ENCODE results near the gene XKRX. TPM values are rescaled to one million over a fixed set of nuclear protein-coding genes. Genes with fewer than 3 reads are reported as not detected.

XKRX gene
- 0.63 TPM for total RNA-seq
- not detected for polyA plus RNA-seq (ENCODE audit: insufficient read depth, low read depth, low replicate concordance)
- long read RNA-seq, donor 1, partial matches to known transcripts: 0 of 1 reads
- long read RNA-seq, donor 1, other reads (novel, unspliced or antisense): 0 of 1 reads
- long read RNA-seq, donor 2: 0 reads
- long read RNA-seq, donor 3: 0 reads
- long read RNA-seq, donor 4: 0 reads
- long read RNA-seq, donor 5: 0 reads
- long read RNA-seq, donor 6: 0 reads
- long read RNA-seq, donor 7: 0 reads
- long read RNA-seq, donor 8: 0 reads
- long read RNA-seq, donor 9: 0 reads
- long read RNA-seq, donor 10: 0 reads

- Histone ChIP-seq H3K27me3 (ENCODE audit: control insufficient read depth, insufficient read depth, low read length) (no peaks in the 10 kb centered on the region), H3K9ac (ENCODE audit: low read length in 3 of 3) (no peak within 1 kb of the TSS), H3K36me3 (ENCODE audit: control insufficient read depth in 2 of 3, insufficient read depth in 3 of 3, low read length in 3 of 3) (no peaks in the 10 kb centered on the region), H3K27ac (ENCODE audit: low read depth in 2 of 2, low read length in 2 of 2) (no peak within 1 kb of the TSS), H3K4me1 (ENCODE audit: control insufficient read depth in 2 of 3, insufficient read depth in 2 of 3, low read depth in 1 of 3, low read length in 3 of 3) (no peaks in the 10 kb centered on the region), H3K9me3 (ENCODE audit: control insufficient read depth in 2 of 3, insufficient read depth in 1 of 3, low read length in 3 of 3) (no peaks in the 10 kb centered on the region), H3K4me3 (ENCODE audit: low read length in 3 of 3) (peak within 1 kb of the TSS in 1 of 3 donors; percentile 39)
- DNase-seq: peak; percentile 52 to 70 (median 69)
- intact Hi-C loops (cut with DNase I): no loop called here
- TF ChIP-seq CTCF (IDR thresholded peaks at IDR 0.05; ENCODE audit: borderline replicate concordance, extremely low read depth, insufficient read depth): no peak
- FAIRE-seq: no peak
Observed at GRCh38 chrX:100928660-100929613, at the start of gene XKRX. XKRX (minus strand) TSS chrX:100928917; CDS start chrX:100928304, 613 bp downstream.

GRCh38 chrX:100976211-100976610, 47.5 kb upstream of the XKRX start:
- FAIRE-seq (no peak), DNase-seq (no peak)
- Histone ChIP-seq H3K9ac (ENCODE audit: low read length in 3 of 3) (no peak overlapping the region), H3K27ac (ENCODE audit: low read depth in 2 of 2, low read length in 2 of 2) (no peak overlapping the region), H3K36me3 (ENCODE audit: control insufficient read depth in 2 of 3, insufficient read depth in 3 of 3, low read length in 3 of 3) (no peaks in the 10 kb centered on the region), H3K27me3 (ENCODE audit: control insufficient read depth, insufficient read depth, low read length) (no peaks in the 10 kb centered on the region), H3K9me3 (ENCODE audit: control insufficient read depth in 2 of 3, insufficient read depth in 1 of 3, low read length in 3 of 3) (no peaks in the 10 kb centered on the region), H3K4me3 (ENCODE audit: low read length in 3 of 3) (no peak overlapping the region), H3K4me1 (ENCODE audit: control insufficient read depth in 2 of 3, insufficient read depth in 2 of 3, low read depth in 1 of 3, low read length in 3 of 3) (no peaks in the 10 kb centered on the region)
- TF ChIP-seq CTCF (IDR thresholded peaks at IDR 0.05; ENCODE audit: borderline replicate concordance, extremely low read depth, insufficient read depth): no peak
- intact Hi-C loops (cut with DNase I): no loop called here

- Histone ChIP-seq H3K27ac (ENCODE audit: low read depth in 2 of 2, low read length in 2 of 2) (no peak overlapping the region), H3K36me3 (ENCODE audit: control insufficient read depth in 2 of 3, insufficient read depth in 3 of 3, low read length in 3 of 3) (no peaks in the 10 kb centered on the region), H3K27me3 (ENCODE audit: control insufficient read depth, insufficient read depth, low read length) (no peaks in the 10 kb centered on the region), H3K4me1 (ENCODE audit: control insufficient read depth in 2 of 3, insufficient read depth in 2 of 3, low read depth in 1 of 3, low read length in 3 of 3) (no peaks in the 10 kb centered on the region), H3K4me3 (ENCODE audit: low read length in 3 of 3) (no peak overlapping the region), H3K9me3 (ENCODE audit: control insufficient read depth in 2 of 3, insufficient read depth in 1 of 3, low read length in 3 of 3) (no peaks in the 10 kb centered on the region), H3K9ac (ENCODE audit: low read length in 3 of 3) (no peak overlapping the region)
- FAIRE-seq (no peak), DNase-seq (no peak)
- no peak for TF ChIP-seq CTCF (IDR thresholded peaks at IDR 0.05; ENCODE audit: borderline replicate concordance, extremely low read depth, insufficient read depth)
- intact Hi-C loops (cut with DNase I): no loop called here
Observed at GRCh38 chrX:100975212-100975611, 46.5 kb upstream of the XKRX start.

Data from kidney (tissue), 22 donors.